PC-3 (cell line): ENCODE measurements around the gene TACR2. TPM values are rescaled to one million over a fixed set of nuclear protein-coding genes. Genes with fewer than 3 reads are reported as not detected.

Experiments used
- ATAC-seq: fragments of 200-7000 bp; cut with Tn5 transposase; 2 replicates; pipeline ENCODE4 v1.9.1; 2020; ENCODE audit warnings: mild to moderate bottlenecking, moderate library complexity
- BruUV-seq: library from RNA; stranded (reverse); fragments of 400-500 nt; replicated peaks from 2 replicates; lab custom pipeline; 2021; lab: Mats Ljungman, UMichigan
- CTCF ChIA-PET: fragments of 300-600 bp; sonication (Branson Sonifier 250); formaldehyde crosslinking; loops from one replicate; lab custom pipeline; 2022; ENCODE audit warnings: antibody characterized with exemption; lab: Charles Lee
- POLR2A ChIA-PET: fragments of 300-600 bp; sonication (Branson Sonifier 250); formaldehyde crosslinking; loops from one replicate; lab custom pipeline; 2022; ENCODE audit warnings: antibody characterized with exemption; ENCODE audit not compliant: unreplicated experiment; lab: Charles Lee
- DNase-seq: peaks from one replicate; pipeline ENCODE4 v3.0.0-alpha.2; 2015
- H2AFZ ChIP-seq: fragments of 300-600 bp; sonication (generic); 2 replicates; pipeline ENCODE4 v1.6.0; 2016; ENCODE audit warnings: antibody characterized with exemption, low read length
- H3F3A ChIP-seq: fragments of 300-600 bp; sonication (generic); one replicate; pipeline ENCODE4 v1.6.0; 2017; ENCODE audit warnings: antibody characterized with exemption, low read length, control low read depth, mild to moderate bottlenecking; ENCODE audit not compliant: unreplicated experiment
- H3K27ac ChIP-seq: fragments of 300-600 bp; sonication (generic); 2 replicates; pipeline ENCODE4 v1.5.1; 2016; ENCODE audit warnings: mild to moderate bottlenecking, low read length
- H3K27me3 ChIP-seq: fragments of 300-600 bp; sonication (generic); 2 replicates; pipeline ENCODE4 v1.6.1; 2016; ENCODE audit warnings: low read length, mixed read lengths
- H3K36me3 ChIP-seq: fragments of 300-600 bp; sonication (generic); 2 replicates; pipeline ENCODE4 v1.6.1; 2016; ENCODE audit warnings: low read depth, mixed run types, low read length, mixed read lengths
- H3K4me1 ChIP-seq: fragments of 300-600 bp; sonication (generic); 2 replicates; pipeline ENCODE4 v1.5.1; 2016; ENCODE audit warnings: low read length; ENCODE audit not compliant: insufficient read depth
- H3K4me2 ChIP-seq: fragments of 300-600 bp; sonication (generic); 2 replicates; pipeline ENCODE4 v1.6.0; 2016; ENCODE audit warnings: low read length
- H3K4me3 ChIP-seq: fragments of 300-600 bp; sonication (generic); 2 replicates; pipeline ENCODE4 v1.5.1; 2016; ENCODE audit warnings: mild to moderate bottlenecking, low read length, mixed read lengths
- H3K79me2 ChIP-seq: fragments of 300-600 bp; sonication (generic); 2 replicates; pipeline ENCODE4 v1.6.1; 2017; ENCODE audit warnings: low read length, mixed read lengths
- H3K9ac ChIP-seq: fragments of 300-600 bp; sonication (generic); 2 replicates; pipeline ENCODE4 v1.6.0; 2016; ENCODE audit warnings: mild to moderate bottlenecking, low read length
- H3K9me2 ChIP-seq: fragments of 300-600 bp; sonication (generic); replicated peaks from 2 replicates; pipeline ENCODE4 v1.6.1; 2016; ENCODE audit warnings: mixed run types, low read length, mixed read lengths
- H3K9me3 ChIP-seq: fragments of 300-600 bp; sonication (generic); 2 replicates; pipeline ENCODE4 v1.6.1; 2016; ENCODE audit warnings: low read length, mixed read lengths
- H4K20me1 ChIP-seq: fragments of 300-600 bp; sonication (generic); 2 replicates; pipeline ENCODE4 v1.6.1; 2016; ENCODE audit warnings: low read length, mixed read lengths
- CTCF ChIP-seq: fragments of 300-600 bp; sonication (generic); conservative IDR thresholded peaks from 2 replicates; pipeline ENCODE4 v1.5.1; 2017; ENCODE audit warnings: antibody characterized with exemption, low read depth, mild to moderate bottlenecking, low read length
- EZH2 ChIP-seq: fragments of 300-600 bp; sonication (generic); IDR thresholded peaks from one replicate; pipeline ENCODE4 v1.6.1; 2017; ENCODE audit warnings: antibody characterized with exemption, mild to moderate bottlenecking, low read length; ENCODE audit not compliant: unreplicated experiment
- EZH2phosphoT487 ChIP-seq: fragments of 300-600 bp; sonication (generic); IDR thresholded peaks from 2 replicates; pipeline ENCODE4 v1.6.1; 2018; ENCODE audit warnings: mild to moderate bottlenecking, antibody characterized with exemption, low read length, borderline replicate concordance
- intact Hi-C: fragments of 100-400 bp; cut with micrococcal nuclease; formaldehyde crosslinking; loops from 2 replicates; pipeline ENCODE4 v1.9.0; 2023
- total RNA-seq: library from RNA; depleted of rRNA; stranded (reverse); fragments of >200 nt; gene quantifications from 2 replicates; pipeline ENCODE4 v1.2.3, GENCODE V29; 2014

Gene TACR2
- total RNA-seq, 1 experiment from 2014 or later = 0.40 TPM

GRCh38 chr10:69422676-69423075 is 6.0 kb upstream of the TACR2 start:
- no TSS peak for BruUV-seq
- no peaks in the 10 kb centered on the region for H4K20me1 ChIP-seq
- H3K79me2 ChIP-seq = no peaks in the 10 kb centered on the region
- no peak for ATAC-seq
- no peaks in the 10 kb centered on the region for H3K9me2 ChIP-seq
- no peaks in the 10 kb centered on the region for H3F3A ChIP-seq
- no peaks in the 10 kb centered on the region for H3K36me3 ChIP-seq
- ChIA-PET POLR2A (no interaction called here), CTCF (interaction anchor here (0.5 kb wide), 1 partner anchor 293 kb away, joined by 4 read pairs; no protein-coding TSS in a partner anchor)
- no peak overlapping the region for H3K9ac ChIP-seq
- H3K4me1 ChIP-seq = peaks cover 19% of the 10 kb centered on the region
- H2AFZ ChIP-seq = no peak overlapping the region
- TF ChIP-seq CTCF (no peak), EZH2 (no peak), EZH2phosphoT487 (no peak)
- no peaks in the 10 kb centered on the region for H3K27me3 ChIP-seq
- no peak overlapping the region for H3K4me2 ChIP-seq
- DNase-seq = no peak
- H3K9me3 ChIP-seq = no peaks in the 10 kb centered on the region
- intact Hi-C loops = no loop called here
- no peak overlapping the region for H3K4me3 ChIP-seq
- H3K27ac ChIP-seq = no peak overlapping the region

GRCh38 chr10:69421611-69422308 is 5.0 kb upstream of the TACR2 start:
- no peak overlapping the region for H2AFZ ChIP-seq
- BruUV-seq = no TSS peak
- TF ChIP-seq CTCF (no peak), EZH2phosphoT487 (no peak), EZH2 (no peak)
- no peaks in the 10 kb centered on the region for H3K9me2 ChIP-seq
- CTCF ChIA-PET = no interaction called here
- DNase-seq (no peak), ATAC-seq (no peak)
- POLR2A ChIA-PET = no interaction called here
- H3K4me3 ChIP-seq = no peak overlapping the region
- peaks cover 15% of the 10 kb centered on the region for H3K4me1 ChIP-seq
- H3K4me2 ChIP-seq = no peak overlapping the region
- H3K27me3 ChIP-seq = no peaks in the 10 kb centered on the region
- H3F3A ChIP-seq = no peaks in the 10 kb centered on the region
- no peaks in the 10 kb centered on the region for H3K9me3 ChIP-seq
- no peak overlapping the region for H3K9ac ChIP-seq
- H3K36me3 ChIP-seq = no peaks in the 10 kb centered on the region
- H3K79me2 ChIP-seq = no peaks in the 10 kb centered on the region
- intact Hi-C loops = no loop called here
- no peaks in the 10 kb centered on the region for H4K20me1 ChIP-seq
- H3K27ac ChIP-seq = no peak overlapping the region

GRCh38 chr10:69419744-69420126 is 3.0 kb upstream of the TACR2 start:
- Histone ChIP-seq H3K4me2 (no peak overlapping the region), H3K36me3 (no peaks in the 10 kb centered on the region), H3K4me1 (no peaks in the 10 kb centered on the region), H3K4me3 (no peak overlapping the region), H3K9ac (no peak overlapping the region), H3K9me2 (no peaks in the 10 kb centered on the region), H3K27me3 (no peaks in the 10 kb centered on the region), H2AFZ (no peak overlapping the region), H3K79me2 (no peaks in the 10 kb centered on the region), H3K9me3 (no peaks in the 10 kb centered on the region), H3F3A (no peaks in the 10 kb centered on the region), H4K20me1 (no peaks in the 10 kb centered on the region), H3K27ac (no peak overlapping the region)
- intact Hi-C loops = no loop called here
- TF ChIP-seq CTCF (no peak), EZH2 (no peak), EZH2phosphoT487 (no peak)
- POLR2A ChIA-PET = interaction anchor here (0.8 kb wide), 1 partner anchor 96 kb away, joined by 3 read pairs; no protein-coding TSS in a partner anchor
- BruUV-seq = no TSS peak
- ATAC-seq (no peak), DNase-seq (no peak)
- CTCF ChIA-PET = interaction anchor here (0.8 kb wide), 1 partner anchor 11 kb away, joined by 3 read pairs; no protein-coding TSS in a partner anchor
